Activated naive CD8-positive, alpha-beta T cell (primary cell): ENCODE results near the gene RRP9.

Experiments used
- H3K27ac Mint-ChIP-seq: one replicate; pipeline ENCODE4 v1.8.0; 2021; ENCODE audit warnings: mixed read lengths
- H3K27me3 Mint-ChIP-seq: one replicate; pipeline ENCODE4 v1.8.0; 2021; ENCODE audit warnings: mixed read lengths
- H3K36me3 Mint-ChIP-seq: one replicate; pipeline ENCODE4 v1.8.0; 2021; ENCODE audit warnings: mixed read lengths
- H3K4me1 Mint-ChIP-seq: one replicate; pipeline ENCODE4 v1.8.0; 2021; ENCODE audit warnings: low read depth, mixed read lengths
- H3K4me3 Mint-ChIP-seq: one replicate; pipeline ENCODE4 v1.8.0; 2021; ENCODE audit warnings: mild to moderate bottlenecking, mixed read lengths
- H3K9me3 Mint-ChIP-seq: one replicate; pipeline ENCODE4 v1.8.0; 2021; ENCODE audit warnings: low read depth, mixed read lengths

RRP9 gene

GRCh38 chr3:51953445-51953844 lies 11.7 kb upstream of the RRP9 start:
- H3K4me3 Mint-ChIP-seq, result no peak overlapping the region
- peaks cover 6% of the 10 kb centered on the region for H3K4me1 Mint-ChIP-seq
- no peaks in the 10 kb centered on the region for H3K9me3 Mint-ChIP-seq
- peaks cover 6% of the 10 kb centered on the region for H3K27me3 Mint-ChIP-seq
- H3K36me3 Mint-ChIP-seq, result peaks cover 3% of the 10 kb centered on the region
- no peak overlapping the region for H3K27ac Mint-ChIP-seq

- Mint-ChIP-seq H3K9me3 (no peaks in the 10 kb centered on the region), H3K4me3 (no peak overlapping the region), H3K27ac (no peak overlapping the region), H3K27me3 (peaks cover 3% of the 10 kb centered on the region), H3K4me1 (no peaks in the 10 kb centered on the region), H3K36me3 (no peaks in the 10 kb centered on the region)
Observed at GRCh38 chr3:51950899-51951298, 9.2 kb upstream of the RRP9 start.

- no peak overlapping the region for H3K4me3 Mint-ChIP-seq
Observed at GRCh38 chr3:51949121-51949520, 7.4 kb upstream of the RRP9 start.

GRCh38 chr3:51948016-51948580 lies 6.4 kb upstream of the RRP9 start:
- no peaks in the 10 kb centered on the region for H3K27me3 Mint-ChIP-seq
- H3K27ac Mint-ChIP-seq, result no peak overlapping the region
- H3K4me3 Mint-ChIP-seq, result no peak overlapping the region
- no peaks in the 10 kb centered on the region for H3K9me3 Mint-ChIP-seq
- H3K4me1 Mint-ChIP-seq, result peaks cover 2% of the 10 kb centered on the region
- H3K36me3 Mint-ChIP-seq, result no peaks in the 10 kb centered on the region

More at GRCh38 chr3:51949121-51949520, 7.4 kb upstream of the RRP9 start:
- no peaks in the 10 kb centered on the region for H3K36me3 Mint-ChIP-seq
- H3K27ac Mint-ChIP-seq, result no peak overlapping the region
- no peaks in the 10 kb centered on the region for H3K9me3 Mint-ChIP-seq
- H3K27me3 Mint-ChIP-seq, result peaks cover 3% of the 10 kb centered on the region
- no peaks in the 10 kb centered on the region for H3K4me1 Mint-ChIP-seq

- no peaks in the 10 kb centered on the region for H3K9me3 Mint-ChIP-seq
- H3K27me3 Mint-ChIP-seq, result no peaks in the 10 kb centered on the region
- H3K36me3 Mint-ChIP-seq, result no peaks in the 10 kb centered on the region
- H3K4me1 Mint-ChIP-seq, result peaks cover 5% of the 10 kb centered on the region
- H3K4me3 Mint-ChIP-seq, result no peak overlapping the region
- H3K27ac Mint-ChIP-seq, result no peak overlapping the region
Observed at GRCh38 chr3:51947215-51947900, 5.7 kb upstream of the RRP9 start.

- no peaks in the 10 kb centered on the region for H3K27me3 Mint-ChIP-seq
- H3K4me1 Mint-ChIP-seq, result peaks cover 6% of the 10 kb centered on the region
- H3K36me3 Mint-ChIP-seq, result no peaks in the 10 kb centered on the region
- no peak overlapping the region for H3K4me3 Mint-ChIP-seq
- no peaks in the 10 kb centered on the region for H3K9me3 Mint-ChIP-seq
- H3K27ac Mint-ChIP-seq, result no peak overlapping the region
Observed at GRCh38 chr3:51946796-51947195, 5.1 kb upstream of the RRP9 start.

GRCh38 chr3:51945926-51946705 lies 4.4 kb upstream of the RRP9 start:
- H3K4me1 Mint-ChIP-seq, result peaks cover 6% of the 10 kb centered on the region
- no peak overlapping the region for H3K27ac Mint-ChIP-seq
- H3K36me3 Mint-ChIP-seq, result no peaks in the 10 kb centered on the region
- H3K27me3 Mint-ChIP-seq, result no peaks in the 10 kb centered on the region
- no peaks in the 10 kb centered on the region for H3K9me3 Mint-ChIP-seq
- no peak overlapping the region for H3K4me3 Mint-ChIP-seq

GRCh38 chr3:51945031-51945840 lies 3.5 kb upstream of the RRP9 start:
- H3K36me3 Mint-ChIP-seq, result peaks cover 4% of the 10 kb centered on the region
- no peak overlapping the region for H3K27ac Mint-ChIP-seq
- no peaks in the 10 kb centered on the region for H3K9me3 Mint-ChIP-seq
- peaks cover 15% of the 10 kb centered on the region for H3K4me1 Mint-ChIP-seq
- H3K4me3 Mint-ChIP-seq, result no peak overlapping the region
- no peaks in the 10 kb centered on the region for H3K27me3 Mint-ChIP-seq

GRCh38 chr3:51944451-51945021 lies 2.8 kb upstream of the RRP9 start:
- H3K27me3 Mint-ChIP-seq, result no peaks in the 10 kb centered on the region
- peak overlapping the region; percentile 43 for H3K27ac Mint-ChIP-seq
- no peaks in the 10 kb centered on the region for H3K9me3 Mint-ChIP-seq
- H3K36me3 Mint-ChIP-seq, result peaks cover 4% of the 10 kb centered on the region
- H3K4me1 Mint-ChIP-seq, result peaks cover 21% of the 10 kb centered on the region
- no peak overlapping the region for H3K4me3 Mint-ChIP-seq

GRCh38 chr3:51943451-51944391 lies 2.0 kb upstream of the RRP9 start:
- Mint-ChIP-seq H3K4me1 (peaks cover 27% of the 10 kb centered on the region), H3K4me3 (peak overlapping the region; percentile 41), H3K9me3 (no peaks in the 10 kb centered on the region), H3K36me3 (peaks cover 4% of the 10 kb centered on the region), H3K27me3 (no peaks in the 10 kb centered on the region), H3K27ac (peak overlapping the region; percentile 43)

GRCh38 chr3:51942603-51943450 lies 1.1 kb upstream of the RRP9 start:
- peaks cover 28% of the 10 kb centered on the region for H3K4me1 Mint-ChIP-seq

GRCh38 chr3:51941463-51941797 lies 274 bp downstream of the RRP9 start:
- Mint-ChIP-seq H3K36me3 (peaks cover 4% of the 10 kb centered on the region), H3K9me3 (no peaks in the 10 kb centered on the region), H3K4me1 (peaks cover 28% of the 10 kb centered on the region), H3K27me3 (no peaks in the 10 kb centered on the region), H3K4me3 (peak overlapping the region; percentile 98), H3K27ac (peak overlapping the region; percentile 89)

More at GRCh38 chr3:51942603-51943450, 1.1 kb upstream of the RRP9 start:
- H3K4me3 Mint-ChIP-seq, result peak overlapping the region; percentile 98
- peaks cover 4% of the 10 kb centered on the region for H3K36me3 Mint-ChIP-seq
- H3K9me3 Mint-ChIP-seq, result no peaks in the 10 kb centered on the region
- H3K27me3 Mint-ChIP-seq, result no peaks in the 10 kb centered on the region
- H3K27ac Mint-ChIP-seq, result peak overlapping the region; percentile 87
